GM18870 (cell line): ENCODE results near the gene MEIKIN.

Experiments
- ATAC-seq: cut with Tn5 transposase; IDR thresholded peaks from one replicate; pipeline ENCODE4 v1.9.1; 2021; ENCODE audit warnings: moderate library complexity; ENCODE audit not compliant: unreplicated experiment

The MEIKIN gene, protein sequence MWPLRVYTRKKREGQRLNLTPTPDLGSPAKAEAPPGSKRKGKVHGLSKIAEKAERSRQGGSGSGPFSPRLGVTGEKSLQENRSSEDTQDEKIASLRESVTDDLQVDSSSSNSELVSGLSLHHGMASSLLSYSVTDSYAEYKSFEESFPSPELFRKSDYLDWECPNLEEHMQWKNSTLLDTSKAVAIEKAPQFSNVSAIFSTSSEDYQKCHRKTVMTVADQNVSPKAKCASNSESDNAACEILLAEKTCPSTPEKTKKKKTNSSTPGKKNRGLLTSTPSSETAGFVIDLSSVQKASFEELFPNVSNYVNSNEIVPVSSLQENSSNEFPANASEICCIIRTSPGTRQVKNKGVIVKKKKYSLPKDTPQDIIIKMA

DNA sequence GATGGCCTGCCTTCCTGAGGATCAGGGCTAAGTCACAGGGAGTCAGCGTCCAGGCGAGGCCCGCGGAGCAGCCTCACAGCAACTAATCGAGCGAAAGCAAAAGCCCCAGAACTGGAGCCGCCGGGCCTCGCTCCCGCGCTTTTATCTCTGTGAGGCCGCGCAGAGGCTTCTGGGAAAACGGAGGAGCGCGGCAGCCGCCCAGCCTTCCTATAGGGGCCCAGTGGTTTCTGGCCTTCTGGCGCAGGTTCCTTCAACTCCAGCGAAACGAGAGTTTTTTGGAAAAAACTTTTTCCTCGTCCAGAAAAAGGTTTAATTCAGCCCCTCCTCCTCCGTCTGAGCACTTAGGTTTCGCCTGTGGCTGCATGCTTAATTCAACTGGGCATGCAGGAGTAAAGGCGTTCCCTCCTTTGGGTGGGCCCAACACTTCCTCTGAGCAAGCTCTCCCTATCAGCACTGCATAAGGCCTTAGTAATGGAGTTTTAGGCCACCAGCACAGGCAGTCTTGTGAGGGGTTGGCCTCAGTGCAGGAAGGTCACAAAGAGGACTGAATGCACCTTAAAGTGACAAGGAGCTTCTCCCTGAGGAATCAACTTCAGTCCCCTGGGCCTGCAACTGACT is at the start of gene MEIKIN:
Gene MEIKIN (minus strand): TSS at position 113 of the 618 bp plus-strand sequence. CDS start 158 bp downstream, outside the sequence.
- no peak for ATAC-seq

DNA sequence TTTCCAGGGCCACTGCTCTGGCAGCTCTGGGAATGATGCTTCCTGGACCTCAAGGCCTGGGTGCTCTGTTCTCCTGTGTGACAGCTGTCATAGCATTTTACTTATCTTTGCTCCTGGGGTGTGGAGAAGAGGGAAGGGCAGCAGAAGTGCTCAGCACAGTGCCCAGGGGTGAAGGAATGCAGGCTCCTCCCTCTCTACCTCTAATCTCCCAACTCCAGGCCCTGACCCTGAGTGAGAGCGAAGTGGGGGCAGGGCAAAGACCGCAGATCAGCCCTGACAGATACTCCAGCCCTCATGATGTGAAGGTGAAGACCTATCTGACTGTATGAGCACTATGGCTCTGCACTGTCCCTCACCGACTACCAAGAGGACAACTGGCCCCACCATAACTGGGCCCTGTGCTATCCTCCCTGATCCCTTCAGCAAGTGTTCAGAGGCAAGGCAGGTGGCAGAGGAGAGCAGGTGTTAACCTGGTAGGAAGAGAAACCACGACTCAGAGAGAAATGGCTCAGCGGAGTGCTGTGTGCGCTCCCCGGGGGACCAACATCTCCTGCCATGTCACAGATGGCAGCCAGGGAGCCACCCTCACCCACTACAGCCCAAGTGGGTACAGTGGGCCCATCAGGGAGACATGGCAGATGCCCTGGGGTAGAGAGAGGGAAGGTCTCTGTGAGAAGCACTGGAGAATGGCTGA is 49.2 kb upstream of the MEIKIN start:
- no peak for ATAC-seq

DNA sequence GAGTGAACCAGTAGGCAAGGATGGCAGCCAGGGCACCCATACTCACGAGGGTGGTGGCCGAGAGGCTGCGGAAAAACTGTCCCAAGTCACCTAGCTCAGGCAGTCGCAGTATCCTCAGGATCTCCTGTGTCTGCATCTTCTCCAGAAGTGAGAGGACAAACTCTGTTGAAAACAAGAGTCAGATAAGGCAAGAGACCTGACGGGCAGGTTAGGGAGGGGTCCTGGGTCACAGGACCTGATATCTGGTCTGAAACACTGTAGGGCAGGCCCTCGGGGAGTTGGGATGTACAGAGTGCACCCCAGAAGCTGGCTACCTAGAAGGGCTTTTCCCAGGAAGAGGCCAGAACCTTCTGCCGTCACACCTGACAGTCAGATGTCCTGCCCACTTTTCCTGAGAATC is 48.6 kb upstream of the MEIKIN start:
- no peak for ATAC-seq

DNA sequence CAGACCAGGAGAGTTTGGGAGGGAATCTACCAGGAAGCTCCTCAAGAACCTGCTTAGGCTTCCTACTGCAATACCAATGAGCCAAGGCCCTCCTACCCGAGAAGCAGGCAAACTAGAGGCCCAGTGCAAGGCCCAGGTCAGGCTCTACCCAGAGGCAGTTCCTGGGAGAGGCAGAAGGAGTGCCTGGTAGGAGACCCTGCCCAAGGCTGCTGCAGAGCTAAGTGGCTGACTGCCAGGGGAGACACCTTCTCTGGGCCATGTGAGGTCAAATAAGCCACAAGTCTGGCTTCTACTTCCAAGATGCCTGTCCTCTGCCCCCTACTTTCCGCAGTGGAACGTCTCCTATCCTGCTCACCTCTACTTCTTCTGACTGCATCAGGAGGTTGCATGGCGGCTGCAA is 48.2 kb upstream of the MEIKIN start:
- no peak for ATAC-seq

DNA sequence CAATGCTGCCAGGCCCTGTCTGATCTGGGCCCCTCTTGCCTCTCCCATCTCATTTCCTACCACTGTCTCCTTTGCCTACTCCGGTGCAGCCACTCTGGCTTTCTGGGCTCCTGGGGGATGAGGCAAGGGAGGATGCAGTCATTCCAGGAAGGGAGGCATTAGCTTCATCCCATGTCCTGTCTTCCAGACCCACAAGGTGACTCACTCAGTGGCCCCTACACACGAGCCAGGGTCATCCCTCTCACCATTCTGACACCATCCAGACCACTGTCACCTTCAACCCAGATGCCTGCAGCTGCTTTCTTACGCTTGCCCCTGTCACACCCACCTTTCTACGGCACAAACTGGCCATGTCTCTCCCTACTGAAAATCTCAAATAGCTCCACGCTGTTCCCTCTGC is 46.9 kb upstream of the MEIKIN start:
- ATAC-seq, result no peak

DNA sequence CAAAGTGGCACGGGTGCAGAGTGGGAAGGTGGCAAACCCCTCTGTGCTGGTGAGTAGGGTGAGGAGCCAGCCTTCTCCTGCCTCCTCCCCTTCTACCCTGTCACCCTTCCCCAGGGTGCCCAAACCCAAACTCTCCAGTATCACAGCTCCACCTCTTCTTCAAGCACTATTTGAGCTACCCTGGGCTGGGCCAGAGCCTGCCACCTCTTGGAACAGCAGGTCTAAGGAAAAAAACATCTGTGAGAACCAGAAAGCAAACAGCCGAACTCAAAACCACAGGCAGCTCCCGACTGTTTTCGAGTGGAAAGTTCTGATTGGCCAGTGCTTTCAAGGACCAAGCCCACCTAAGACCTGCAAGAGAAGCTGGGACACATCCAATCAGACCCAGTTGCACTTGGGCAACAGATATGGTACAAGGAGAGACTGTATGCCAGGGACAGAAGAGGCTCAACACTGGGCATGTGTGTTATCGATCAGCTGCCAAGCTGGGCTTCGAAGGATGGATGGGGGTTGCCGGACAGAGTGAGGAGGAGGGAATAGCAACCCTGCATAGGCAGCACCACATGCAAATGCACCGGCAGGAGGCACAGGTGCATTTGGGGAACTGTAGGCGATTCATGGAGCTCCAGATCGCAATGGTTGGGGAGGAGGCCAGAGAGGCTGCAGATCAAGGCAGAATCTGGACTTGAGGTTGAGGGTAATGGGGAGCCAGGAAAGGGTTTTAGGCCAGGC is 46.3 kb upstream of the MEIKIN start:
- ATAC-seq, result no peak

DNA sequence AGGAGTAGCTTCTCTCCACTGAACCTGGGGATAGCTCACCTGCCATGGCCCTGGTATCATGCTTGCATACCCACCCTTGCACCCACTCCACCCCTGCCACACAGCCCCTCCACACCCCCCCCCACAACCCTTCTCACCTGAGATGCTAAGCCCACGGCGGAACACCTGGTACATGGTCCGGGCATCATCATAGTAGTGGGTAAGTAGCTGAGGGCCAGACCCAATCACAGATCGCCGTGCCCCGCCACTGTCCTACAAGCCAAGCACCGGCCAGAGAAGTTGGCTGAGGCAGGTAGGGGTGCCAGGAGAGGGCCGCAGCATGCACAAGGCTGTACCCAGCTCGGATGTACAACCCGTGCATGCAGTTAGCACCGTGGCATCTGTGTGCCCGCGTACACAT is 45.3 kb upstream of the MEIKIN start:
- no peak for ATAC-seq

DNA sequence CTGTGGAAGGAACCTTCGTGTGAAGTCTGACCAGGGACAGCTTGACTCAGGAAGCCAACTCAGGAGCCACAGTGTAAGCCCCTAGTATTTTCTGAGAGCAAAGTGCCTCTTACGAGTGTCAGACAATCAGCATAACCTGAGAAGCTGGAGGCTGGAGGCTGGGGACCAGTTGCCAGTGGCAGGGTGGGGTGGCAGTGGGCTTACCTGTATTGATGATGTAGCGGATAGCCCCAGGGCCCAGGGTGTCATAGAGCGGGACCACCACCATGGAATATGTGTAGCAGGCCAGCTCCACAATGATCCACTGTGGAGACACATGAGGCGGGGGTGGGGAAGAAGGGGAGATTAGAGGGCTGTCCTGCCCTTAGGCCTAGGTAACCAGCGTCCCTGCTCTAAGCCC is 43.1 kb upstream of the MEIKIN start:
- no peak for ATAC-seq

DNA sequence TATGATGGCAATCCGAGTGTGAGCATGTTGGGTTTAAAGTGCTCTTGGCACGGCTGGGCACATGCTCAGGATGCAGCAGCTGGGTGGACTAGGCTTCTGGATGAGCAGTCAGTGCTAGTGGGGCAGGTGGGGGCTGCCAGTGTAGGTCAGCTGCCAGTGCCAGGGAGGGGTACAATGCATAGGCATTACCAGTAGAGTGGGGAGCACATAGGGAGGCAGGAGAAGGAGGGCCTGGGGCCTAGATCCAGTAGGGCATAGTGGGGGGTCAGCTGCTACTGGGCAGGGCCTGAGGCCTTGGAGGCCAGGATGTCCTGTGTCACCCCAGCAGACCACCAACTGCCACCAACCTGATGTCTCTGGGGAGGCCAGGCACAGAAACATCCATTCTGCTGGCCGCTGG is 41.8 kb upstream of the MEIKIN start:
- no peak for ATAC-seq

DNA sequence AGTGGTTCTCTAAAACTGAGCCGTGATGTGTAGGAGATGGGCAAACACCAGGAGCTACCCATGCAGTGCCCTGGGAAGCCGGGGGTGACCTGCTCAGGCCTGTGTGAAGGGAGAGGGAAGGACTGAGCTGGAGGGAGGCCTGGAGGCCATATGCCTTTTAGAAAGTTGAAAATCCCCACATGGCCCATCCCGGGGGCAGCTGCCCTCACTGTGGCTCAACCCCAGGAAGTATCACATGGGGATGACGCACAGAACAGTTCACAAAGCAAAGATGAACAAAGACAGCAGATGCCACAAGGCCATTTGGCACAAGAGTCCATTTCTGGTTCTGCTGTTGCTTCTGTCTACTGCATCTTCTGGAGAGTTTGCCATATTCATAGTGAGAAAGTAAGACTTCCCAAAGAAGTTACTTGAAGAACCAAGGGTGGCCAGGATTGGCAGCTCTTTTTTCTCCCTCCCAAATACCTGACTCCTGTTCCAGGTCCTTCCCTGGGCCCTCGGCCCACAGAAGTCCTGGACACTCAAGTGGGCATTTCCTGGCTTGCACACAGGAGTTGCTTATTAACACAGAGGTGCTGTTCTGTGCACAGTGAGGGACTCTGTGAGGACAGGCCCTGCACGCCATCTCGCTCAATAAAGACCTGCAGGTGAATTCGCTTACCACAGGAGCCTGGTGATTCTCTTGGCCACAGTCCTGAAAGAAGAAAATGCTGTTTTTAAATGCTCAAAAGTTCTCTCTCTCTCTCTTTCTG is 40.9 kb upstream of the MEIKIN start:
- ATAC-seq, result no peak

DNA sequence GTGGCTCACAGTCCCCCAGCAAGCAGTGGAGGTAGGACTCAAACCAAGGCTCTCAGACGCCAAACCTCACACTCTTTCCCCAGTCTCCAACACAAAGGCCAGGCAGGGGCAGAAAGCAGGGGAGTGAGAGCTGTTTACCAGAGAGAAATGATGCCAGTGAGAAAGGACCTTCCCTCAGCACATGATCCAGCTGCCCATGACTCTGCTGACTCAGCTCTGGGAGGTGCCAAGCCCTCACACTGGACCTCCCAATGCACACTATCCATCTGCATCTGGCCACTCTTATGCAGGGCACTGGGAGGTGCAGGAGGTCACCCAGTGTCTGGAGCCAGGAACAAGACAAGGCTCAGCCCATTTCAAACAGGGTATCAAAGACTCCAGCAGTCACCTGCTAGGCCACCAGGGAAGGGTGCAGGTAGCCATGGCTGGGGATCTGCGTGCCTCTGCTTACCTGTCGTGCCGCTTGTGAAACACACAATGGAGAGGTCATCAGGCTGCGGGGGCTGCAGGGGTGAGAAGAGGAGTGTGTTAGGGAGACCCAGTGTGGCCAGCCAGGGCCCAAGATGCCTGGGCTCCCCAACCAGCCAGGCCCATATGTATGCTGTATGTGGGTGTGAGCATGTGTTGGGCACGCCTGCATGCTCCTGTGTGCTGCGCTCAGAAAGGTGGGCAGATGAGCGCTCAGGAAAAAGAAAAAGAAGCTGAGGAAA is 39.6 kb upstream of the MEIKIN start:
- ATAC-seq, result no peak

DNA sequence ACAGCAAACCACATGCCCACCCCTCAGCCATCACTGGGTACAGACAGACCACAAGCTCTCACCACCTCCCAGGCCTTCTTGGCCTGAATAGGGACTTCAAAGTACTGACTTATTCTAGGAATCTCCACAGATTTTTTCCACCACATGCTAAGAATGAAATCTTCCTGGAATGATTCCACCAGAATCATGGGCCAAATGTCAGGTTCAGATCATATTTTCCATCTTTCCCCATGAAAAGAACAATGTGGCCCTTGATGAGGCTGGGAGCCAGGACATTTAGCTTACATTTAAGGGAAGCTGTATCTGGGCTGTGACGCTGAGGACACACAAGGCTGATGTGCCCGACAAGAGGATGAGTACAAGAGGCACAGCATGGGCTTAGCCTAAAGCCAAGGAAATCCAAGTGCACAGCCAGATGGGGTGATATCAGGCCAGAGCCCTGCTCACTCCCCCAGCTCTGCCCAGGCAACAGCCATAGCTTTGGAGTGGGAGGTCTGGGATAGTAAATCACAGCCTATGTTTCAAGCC is 37.8 kb upstream of the MEIKIN start:
- ATAC-seq, result no peak

DNA sequence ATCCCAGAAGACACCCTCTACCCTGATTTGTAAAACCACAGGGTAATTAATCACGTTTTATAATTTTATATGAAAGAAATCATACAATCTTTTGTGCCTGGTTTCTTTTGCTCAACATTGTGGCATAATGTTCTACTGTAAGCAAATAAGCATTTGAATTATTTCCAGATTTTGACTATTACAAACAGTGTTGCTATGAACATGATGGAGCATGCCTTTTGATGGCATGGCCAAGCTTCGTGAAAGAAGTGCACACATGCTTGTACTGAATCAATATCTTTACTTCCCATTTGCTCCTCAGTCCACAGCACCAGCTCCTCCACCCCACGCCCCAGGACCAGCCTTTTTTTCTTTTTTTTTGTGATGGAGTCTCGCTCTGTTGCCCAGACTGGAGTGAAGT is 36.1 kb upstream of the MEIKIN start:
- no peak for ATAC-seq

DNA sequence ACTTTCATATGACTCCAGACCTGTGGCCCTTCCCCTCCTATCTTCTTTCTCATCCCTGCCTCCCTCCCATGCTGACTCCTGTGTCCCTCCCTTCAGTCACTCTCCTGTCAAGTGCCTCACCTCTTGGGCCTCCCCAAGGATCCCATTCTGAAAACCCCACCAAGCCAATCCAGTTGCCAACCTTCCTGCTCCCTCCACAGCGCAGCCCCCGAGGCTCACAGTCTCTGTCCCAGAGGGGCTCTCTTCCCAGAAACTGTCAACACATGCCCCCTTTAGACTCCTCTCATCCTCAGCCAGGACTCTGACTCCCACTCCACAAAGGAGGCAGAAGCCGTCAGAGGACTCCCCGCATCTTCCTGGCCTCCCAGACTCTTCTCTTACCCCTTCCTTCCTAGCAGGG is 35.2 kb upstream of the MEIKIN start:
- no peak for ATAC-seq

DNA sequence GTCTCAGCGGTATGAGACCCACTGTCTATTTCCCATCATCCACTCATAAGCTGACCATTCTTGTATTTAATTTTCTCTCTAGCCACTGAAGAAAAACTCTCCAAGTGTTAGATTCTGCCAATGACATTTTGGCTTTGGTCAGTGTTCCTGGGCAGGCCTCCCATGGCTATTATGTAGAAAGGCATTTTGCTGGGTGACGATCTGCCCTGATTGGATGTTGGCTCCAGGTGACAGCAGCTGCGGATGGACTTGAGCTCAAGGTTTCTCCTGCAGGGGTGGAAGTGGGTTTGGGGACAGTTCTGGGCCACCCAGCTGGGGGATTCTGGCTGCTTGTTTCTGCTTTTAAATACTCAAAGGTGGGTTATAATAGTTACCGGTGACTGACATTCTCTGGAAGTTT is 34.4 kb upstream of the MEIKIN start:
- no peak for ATAC-seq

DNA sequence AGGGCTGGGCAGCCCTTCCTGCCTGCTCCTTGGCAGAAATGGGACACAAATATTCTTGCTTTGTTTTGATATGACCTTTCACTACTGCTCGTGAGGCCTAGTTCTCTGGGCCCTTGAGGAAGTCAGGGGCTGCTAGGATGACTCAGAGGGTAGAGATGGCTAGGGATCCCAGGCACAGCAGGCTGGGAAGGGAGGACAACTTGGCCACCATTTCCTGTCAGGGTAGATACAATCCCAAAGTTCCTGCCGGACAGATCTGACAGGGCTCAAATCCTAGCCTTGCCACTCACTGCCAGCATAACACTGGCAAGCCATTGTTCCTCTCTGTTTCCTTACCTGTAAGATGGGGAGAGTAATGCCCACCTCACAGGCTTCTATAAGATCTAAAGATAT is 31.7 kb upstream of the MEIKIN start:
- no peak for ATAC-seq

DNA sequence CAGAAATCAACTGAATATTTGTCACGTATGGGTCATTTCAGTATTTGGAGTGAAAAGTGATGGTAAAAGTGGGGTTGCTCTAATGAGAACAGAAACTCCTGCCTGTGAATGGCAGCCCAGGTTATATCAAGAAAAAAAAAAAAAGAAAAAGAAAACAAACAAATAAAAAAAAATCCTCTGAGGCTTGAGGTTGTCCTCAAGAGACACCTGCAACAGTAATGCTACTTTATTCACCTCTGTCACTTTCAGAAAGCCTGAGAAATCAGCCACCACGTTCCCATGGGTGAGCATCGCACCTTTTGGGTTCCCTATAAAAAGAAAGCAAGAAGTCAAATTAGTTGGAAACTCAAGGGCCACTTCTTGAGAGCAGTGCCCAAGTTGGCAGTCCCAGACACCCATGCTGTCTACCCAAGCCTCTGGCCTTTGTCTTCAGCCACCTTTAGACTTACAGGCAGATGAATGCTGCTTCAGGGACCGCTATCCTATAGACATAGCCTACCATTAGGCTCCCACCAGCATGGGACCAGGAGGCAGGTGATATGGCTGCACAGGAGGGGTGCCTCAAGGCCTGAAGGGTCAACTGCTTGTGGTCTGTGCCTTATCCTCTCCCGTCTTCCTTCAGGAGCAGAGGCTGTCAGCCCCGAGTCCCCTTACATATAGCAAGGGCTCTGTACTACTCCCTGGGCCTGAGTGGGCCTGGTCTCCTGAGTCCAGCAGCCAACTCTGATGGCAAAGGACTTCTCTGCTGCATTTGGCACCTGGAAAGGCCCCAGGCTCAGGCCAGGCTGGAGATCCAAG is 31.1 kb upstream of the MEIKIN start:
- ATAC-seq, result no peak

DNA sequence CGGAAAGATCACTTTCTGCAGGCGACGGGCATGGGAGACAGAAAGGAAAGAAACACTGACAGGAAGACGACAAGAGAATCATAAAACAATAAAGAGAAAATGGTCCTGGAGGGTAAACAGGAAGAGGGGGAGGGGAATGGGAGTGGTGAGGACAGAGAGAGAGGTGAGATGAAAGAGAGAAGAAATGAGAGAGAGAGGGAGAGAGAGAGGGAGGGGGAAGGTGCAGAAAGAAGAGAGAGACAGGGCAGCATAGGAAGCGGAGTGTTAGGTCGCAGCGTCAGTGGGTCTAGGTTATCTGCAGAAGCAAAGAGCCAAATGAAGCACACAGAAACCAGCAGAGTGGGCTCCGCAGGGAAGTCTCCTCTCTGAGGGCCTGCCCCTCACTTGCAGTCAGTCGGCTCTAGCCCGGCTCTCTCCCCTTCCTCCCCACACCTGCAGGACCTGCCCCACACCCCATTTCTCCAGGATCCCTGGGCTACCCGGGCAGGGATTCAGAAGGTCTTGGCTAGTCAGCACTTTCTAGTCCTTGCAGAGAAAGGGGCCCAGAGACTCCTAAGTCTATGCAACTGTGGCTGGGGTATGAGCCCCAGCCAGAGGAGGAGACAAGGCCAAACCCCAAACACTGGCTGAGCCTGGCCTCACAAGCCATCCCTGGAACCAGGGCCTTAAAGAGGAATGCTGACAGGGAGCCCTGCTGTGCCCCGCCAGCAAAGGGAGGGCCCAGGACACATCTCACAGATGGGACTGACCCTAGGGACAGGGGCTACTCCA is 29.7 kb upstream of the MEIKIN start:
- no peak for ATAC-seq

DNA sequence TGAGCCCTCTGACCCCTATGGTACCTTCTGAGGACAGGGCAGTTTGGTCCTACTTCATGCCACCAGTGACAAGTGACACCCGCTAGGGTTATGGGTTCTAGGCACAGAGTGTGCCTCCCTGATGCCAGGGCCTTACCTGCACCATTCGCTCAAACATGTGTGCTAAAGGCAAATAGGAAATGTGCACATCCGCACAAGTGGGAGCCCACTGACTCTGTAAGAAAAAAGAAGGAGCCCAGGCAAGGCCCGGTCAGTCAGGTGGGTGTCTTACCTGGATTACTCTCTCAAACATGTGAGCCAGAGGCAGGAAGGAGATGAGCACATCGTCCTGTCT is 29.1 kb upstream of the MEIKIN start:
- ATAC-seq, result no peak
